ENCODE measurements around the gene LARP7. TPM values are rescaled to one million over a fixed set of nuclear protein-coding genes. Genes with fewer than 3 reads are reported as not detected.

LARP7 gene
- total RNA-seq, 1 donor from 2014 or later, result 62.0 TPM

GRCh38 chr4:112647785-112648184 lies 10.8 kb downstream of the LARP7 start:
- Histone ChIP-seq H3K27me3 (ENCODE audit: low read depth) (no peaks in the 10 kb centered on the region), H3K36me3 (peaks cover 85% of the 10 kb centered on the region), H3K4me1 (peaks cover 23% of the 10 kb centered on the region), H3K27ac (replicated peaks) (peak overlapping the region; percentile 39), H3K4me3 (no peak overlapping the region), H3K9me3 (replicated peaks) (no peaks in the 10 kb centered on the region)
- TF ChIP-seq CTCF (IDR thresholded peaks at IDR 0.05; ENCODE audit: borderline replicate concordance), result no peak
- DNase-seq, result no peak
- intact Hi-C loops (cut with micrococcal nuclease), result no loop called here

- H3K9me3 ChIP-seq (replicated peaks), result no peaks in the 10 kb centered on the region
- H3K4me3 ChIP-seq, result peak overlapping the region; percentile 16
- H3K27ac ChIP-seq (replicated peaks), result peak overlapping the region; percentile 39
Measured at GRCh38 chr4:112648263-112649054, 11.5 kb downstream of the LARP7 start.

GRCh38 chr4:112649055-112649408 lies 12.1 kb downstream of the LARP7 start:
- H3K27me3 ChIP-seq (ENCODE audit: low read depth), result no peaks in the 10 kb centered on the region
- H3K4me3 ChIP-seq, result no peak overlapping the region
- peaks cover 96% of the 10 kb centered on the region for H3K36me3 ChIP-seq
- peaks cover 18% of the 10 kb centered on the region for H3K4me1 ChIP-seq
- DNase-seq, result no peak
- TF ChIP-seq CTCF (IDR thresholded peaks at IDR 0.05; ENCODE audit: borderline replicate concordance), result no peak
- peak overlapping the region; percentile 39 for H3K27ac ChIP-seq (replicated peaks)
- H3K9me3 ChIP-seq (replicated peaks), result no peaks in the 10 kb centered on the region
- intact Hi-C loops (cut with micrococcal nuclease), result no loop called here

More at GRCh38 chr4:112648263-112649054, 11.5 kb downstream of the LARP7 start:
- no peaks in the 10 kb centered on the region for H3K27me3 ChIP-seq (ENCODE audit: low read depth)
- intact Hi-C loops (cut with micrococcal nuclease), result no loop called here
- no peak for TF ChIP-seq CTCF (IDR thresholded peaks at IDR 0.05; ENCODE audit: borderline replicate concordance)
- peaks cover 18% of the 10 kb centered on the region for H3K4me1 ChIP-seq
- peaks cover 90% of the 10 kb centered on the region for H3K36me3 ChIP-seq
- DNase-seq, result no peak

- no peak for TF ChIP-seq CTCF (IDR thresholded peaks at IDR 0.05; ENCODE audit: borderline replicate concordance)
Measured at GRCh38 chr4:112650332-112650731, 13.4 kb downstream of the LARP7 start.

GRCh38 chr4:112651641-112652040 lies 14.7 kb downstream of the LARP7 start:
- no peak overlapping the region for H3K4me3 ChIP-seq
- intact Hi-C loops (cut with micrococcal nuclease), result no loop called here
- no peak for DNase-seq
- H3K27me3 ChIP-seq (ENCODE audit: low read depth), result no peaks in the 10 kb centered on the region
- no peaks in the 10 kb centered on the region for H3K9me3 ChIP-seq (replicated peaks)
- peaks cover 98% of the 10 kb centered on the region for H3K36me3 ChIP-seq
- H3K4me1 ChIP-seq, result peaks cover 18% of the 10 kb centered on the region
- TF ChIP-seq CTCF (IDR thresholded peaks at IDR 0.05; ENCODE audit: borderline replicate concordance), result no peak
- H3K27ac ChIP-seq (replicated peaks), result no peak overlapping the region

More at GRCh38 chr4:112650332-112650731, 13.4 kb downstream of the LARP7 start:
- no peak for DNase-seq
- H3K4me3 ChIP-seq, result no peak overlapping the region
- peaks cover 18% of the 10 kb centered on the region for H3K4me1 ChIP-seq
- no peaks in the 10 kb centered on the region for H3K27me3 ChIP-seq (ENCODE audit: low read depth)
- H3K27ac ChIP-seq (replicated peaks), result no peak overlapping the region
- peaks cover 98% of the 10 kb centered on the region for H3K36me3 ChIP-seq
- intact Hi-C loops (cut with micrococcal nuclease), result no loop called here
- H3K9me3 ChIP-seq (replicated peaks), result no peaks in the 10 kb centered on the region
